B cell (primary cell): Measurements from ENCODE around the gene PLPP7. TPM values are rescaled to one million over a fixed set of nuclear protein-coding genes. Genes with fewer than 3 reads are reported as not detected.

ENCODE experiments used
- ATAC-seq: fragments of 200-7000 bp; cut with Tn5 transposase; one replicate; pipeline ENCODE4 v1.10.0; 2021; ENCODE audit warnings: low read depth, mild to moderate bottlenecking, moderate number of reproducible peaks, moderate library complexity
- CTCF ChIA-PET: fragments of 350-600 bp; sonication (Branson Sonifier 250); formaldehyde crosslinking; loops from one replicate; lab custom pipeline; 2021; ENCODE audit warnings: antibody characterized with exemption, inconsistent platforms; lab: Charles Lee
- POLR2A ChIA-PET: fragments of 350-600 bp; sonication (Branson Sonifier 250); formaldehyde crosslinking; loops from one replicate; lab custom pipeline; 2021; ENCODE audit warnings: antibody characterized with exemption; lab: Charles Lee
- DNase-seq: peaks from one replicate; pipeline ENCODE4 v3.0.0; 2013
- H2AFZ ChIP-seq: 2 replicates; pipeline ENCODE4 v1.6.1; 2012; ENCODE audit warnings: mild to moderate bottlenecking, low read depth, low read length; ENCODE audit not compliant: insufficient read depth, poor library complexity, severe bottlenecking
- H3K27ac ChIP-seq, 2 donors: 1 replicate in 1 of 2; 2 replicates in 1 of 2; pipeline ENCODE4 v1.5.1; 2012 to 2013; ENCODE audit warnings: low read length in 2 of 2, mild to moderate bottlenecking in 2 of 2, moderate library complexity in 1 of 2
- H3K27me3 ChIP-seq, 4 experiments: fragments of 200-600 bp in 1 of 4; sonication (generic) in 1 of 4; replicated peaks in 1 of 4; 1 replicate in 2 of 4; 2 replicates in 2 of 4; pipeline versions ENCODE4 v1.6.1 to v1.7.0; 2013 to 2016; ENCODE audit warnings: low read length in 3 of 4, mild to moderate bottlenecking in 2 of 4, mixed read lengths in 1 of 4, moderate library complexity in 1 of 4; ENCODE audit not compliant: insufficient read depth in 4 of 4, control insufficient read depth in 3 of 4; ENCODE audit errors: control extremely low read depth in 1 of 4
- H3K36me3 ChIP-seq, 2 experiments: replicated peaks in 1 of 2; 1 replicate in 1 of 2; 2 replicates in 1 of 2; pipeline versions ENCODE4 v1.6.1 to v1.7.1; 2013; ENCODE audit warnings: low read length in 1 of 2; ENCODE audit not compliant: insufficient read depth in 2 of 2, control insufficient read depth in 1 of 2; ENCODE audit errors: control extremely low read depth in 1 of 2, extremely low read depth in 1 of 2
- H3K4me1 ChIP-seq, 2 donors: fragments of 200-600 bp in 1 of 2; sonication (generic) in 1 of 2; 1 replicate in 1 of 2; 2 replicates in 1 of 2; pipeline versions ENCODE4 v1.5.1 to v1.6.1; 2013 to 2017; ENCODE audit warnings: low read length in 2 of 2; ENCODE audit not compliant: control insufficient read depth in 2 of 2, insufficient read depth in 2 of 2
- H3K4me2 ChIP-seq: replicated peaks from 2 replicates; pipeline ENCODE3; 2012; ENCODE audit warnings: mild to moderate bottlenecking, low read depth, low read length; ENCODE audit not compliant: poor library complexity, severe bottlenecking
- H3K4me3 ChIP-seq, 5 experiments: fragments of 200-600 bp in 1 of 5; sonication (generic) in 1 of 5; 1 replicate in 3 of 5; 2 replicates in 2 of 5; pipeline versions ENCODE4 v1.5.1 to v1.7.0; 2011 to 2016; ENCODE audit warnings: low read length in 4 of 5, mild to moderate bottlenecking in 4 of 5, low read depth in 2 of 5, control low read depth in 1 of 5, moderate library complexity in 1 of 5; ENCODE audit not compliant: insufficient read depth in 1 of 5; ENCODE audit errors: control extremely low read depth in 1 of 5, extremely low read depth in 1 of 5
- H3K79me2 ChIP-seq: fragments of 200-600 bp; sonication (generic); one replicate; pipeline ENCODE4 v1.6.0; 2016; ENCODE audit warnings: low read length; ENCODE audit not compliant: control insufficient read depth, insufficient read depth
- H3K9ac ChIP-seq: fragments of 200-600 bp; sonication (generic); 2 replicates; pipeline ENCODE4 v1.6.1; 2017; ENCODE audit warnings: mild to moderate bottlenecking, low read length, moderate library complexity
- H3K9me3 ChIP-seq, 3 donors: one replicate each; pipeline versions ENCODE4 v1.6.1 to v1.7.1; 2013; ENCODE audit warnings: low read length in 2 of 3; ENCODE audit not compliant: control insufficient read depth in 2 of 3, insufficient read depth in 1 of 3; ENCODE audit errors: control extremely low read depth in 1 of 3
- H4K20me1 ChIP-seq: 2 replicates; pipeline ENCODE4 v1.6.0; 2012; ENCODE audit warnings: mild to moderate bottlenecking, low read length; ENCODE audit not compliant: insufficient read depth, control insufficient read depth, poor library complexity, severe bottlenecking
- H3K27ac Mint-ChIP-seq: one replicate; pipeline ENCODE4 v1.8.0; 2021; ENCODE audit warnings: mixed read lengths
- H3K27me3 Mint-ChIP-seq: one replicate; pipeline ENCODE4 v1.8.0; 2021; ENCODE audit warnings: mixed read lengths
- H3K4me1 Mint-ChIP-seq: one replicate; pipeline ENCODE4 v1.8.0; 2021; ENCODE audit warnings: mixed read lengths
- H3K4me3 Mint-ChIP-seq: one replicate; pipeline ENCODE4 v1.8.0; 2021; ENCODE audit warnings: mixed read lengths
- H3K9me3 Mint-ChIP-seq: one replicate; pipeline ENCODE4 v1.8.0; 2022; ENCODE audit warnings: mixed read lengths; ENCODE audit not compliant: insufficient read depth
- EZH2 ChIP-seq: IDR thresholded peaks from 2 replicates; pipeline ENCODE4 v1.6.1; 2012; ENCODE audit warnings: borderline replicate concordance, low read depth, mild to moderate bottlenecking, moderate library complexity, low read length; ENCODE audit not compliant: insufficient read depth, poor library complexity, severe bottlenecking
- WGBS: methylation state at CpG from one replicate; pipeline ENCODE4 v1.1.5; 2013; ENCODE audit warnings: missing lambda C conversion rate; ENCODE audit not compliant: insufficient coverage; 5-methylcytosine and 5-hydroxymethylcytosine counted together
- intact Hi-C: fragments of 100-400 bp; cut with micrococcal nuclease; formaldehyde crosslinking; loops from one replicate; pipeline ENCODE4 v1.10.0; 2022
- polyA plus RNA-seq: library from polyadenylated mRNA; depleted of rRNA; stranded (reverse); fragments of >200 nt; gene quantifications from 2 replicates; pipeline ENCODE4 v1.2.3, GENCODE V29; 2012
- total RNA-seq, 2 donors: library from RNA; stranded (reverse); fragments of 120-200 nt in 1 of 2; gene quantifications; 1 replicate in 1 of 2; 2 replicates in 1 of 2; pipeline versions ENCODE4 v1.2.3 to v1.2.4, GENCODE V29; 2013 to 2022
- TF ChIP-seq, protein P1 (sequence below): fragments of 200-600 bp; IDR thresholded peaks from one replicate; pipeline ENCODE4 v1.8.0; 2022; ENCODE audit warnings: antibody characterized with exemption, mild to moderate bottlenecking

Gene PLPP7
- total and polyA plus RNA-seq, 2 donors (not counting 1 experiment from before 2014, with no cell fraction given), result 0.57 to 2.0 TPM

DNA sequence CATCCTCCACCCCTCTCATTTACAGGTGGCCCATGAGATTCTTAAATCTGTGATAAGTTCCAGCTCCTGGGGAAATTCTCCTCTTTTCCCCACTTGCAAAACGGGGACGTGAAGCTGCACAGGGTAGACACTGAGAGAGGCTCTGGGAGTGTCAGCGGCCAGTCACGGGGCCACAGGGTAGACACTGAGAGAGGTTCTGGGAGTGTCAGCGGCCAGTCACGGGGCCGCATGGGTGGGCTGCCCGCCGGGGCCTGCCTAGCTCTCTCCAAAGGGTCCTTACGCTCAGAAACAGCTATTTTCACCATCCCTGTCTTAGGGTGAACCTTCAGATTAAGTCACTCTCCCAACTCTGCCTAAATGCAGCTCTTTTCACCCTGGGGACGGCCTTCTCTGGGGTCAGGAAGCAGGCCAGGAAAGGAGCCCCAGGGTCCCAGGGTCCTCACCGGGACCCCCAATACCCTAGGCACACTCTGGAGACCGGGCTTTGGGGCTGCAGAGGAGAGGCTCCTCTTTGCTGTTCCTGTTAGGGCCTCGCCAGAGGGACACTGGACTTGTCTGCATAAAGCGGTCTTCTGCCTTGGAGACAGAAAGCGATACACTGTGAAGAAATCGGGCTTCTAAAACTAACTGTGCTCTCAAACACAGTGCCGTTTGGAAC is 14.7 kb upstream of the PLPP7 start:
- DNase-seq, result no peak
- peak overlapping the region; percentile 66 to 95 (median 90) for H3K4me3 ChIP-seq
- Mint-ChIP-seq H3K27me3 (no peaks in the 10 kb centered on the region), H3K4me1 (peaks cover 59% of the 10 kb centered on the region), H3K4me3 (peak overlapping the region; percentile 94), H3K9me3 (no peaks in the 10 kb centered on the region), H3K27ac (peak overlapping the region; percentile 97)
- CTCF ChIA-PET, result interaction anchor here (0.7 to 8.9 kb wide), 12 partner anchors 12 to 100 kb away, joined by 3 to 158 read pairs (median 3); partner anchors contain the start of gene PLPP7
- 0% methylated on average over 18 of the region's 18 CpGs for WGBS
- no peaks in the 10 kb centered on the region for H3K9me3 ChIP-seq
- no peak for ATAC-seq
- peaks cover 8% of the 10 kb centered on the region for H4K20me1 ChIP-seq
- TF ChIP-seq, protein P1, sequence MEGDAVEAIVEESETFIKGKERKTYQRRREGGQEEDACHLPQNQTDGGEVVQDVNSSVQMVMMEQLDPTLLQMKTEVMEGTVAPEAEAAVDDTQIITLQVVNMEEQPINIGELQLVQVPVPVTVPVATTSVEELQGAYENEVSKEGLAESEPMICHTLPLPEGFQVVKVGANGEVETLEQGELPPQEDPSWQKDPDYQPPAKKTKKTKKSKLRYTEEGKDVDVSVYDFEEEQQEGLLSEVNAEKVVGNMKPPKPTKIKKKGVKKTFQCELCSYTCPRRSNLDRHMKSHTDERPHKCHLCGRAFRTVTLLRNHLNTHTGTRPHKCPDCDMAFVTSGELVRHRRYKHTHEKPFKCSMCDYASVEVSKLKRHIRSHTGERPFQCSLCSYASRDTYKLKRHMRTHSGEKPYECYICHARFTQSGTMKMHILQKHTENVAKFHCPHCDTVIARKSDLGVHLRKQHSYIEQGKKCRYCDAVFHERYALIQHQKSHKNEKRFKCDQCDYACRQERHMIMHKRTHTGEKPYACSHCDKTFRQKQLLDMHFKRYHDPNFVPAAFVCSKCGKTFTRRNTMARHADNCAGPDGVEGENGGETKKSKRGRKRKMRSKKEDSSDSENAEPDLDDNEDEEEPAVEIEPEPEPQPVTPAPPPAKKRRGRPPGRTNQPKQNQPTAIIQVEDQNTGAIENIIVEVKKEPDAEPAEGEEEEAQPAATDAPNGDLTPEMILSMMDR, result no peak
- TF ChIP-seq EZH2, result no peak
- POLR2A ChIA-PET, result interaction anchor here (1.4 to 8.2 kb wide), 5 partner anchors 8 to 36 kb away, joined by 4 to 199 read pairs (median 5); no protein-coding TSS in a partner anchor
- no peaks in the 10 kb centered on the region for H3K27me3 ChIP-seq
- peaks cover 0 to 2% of the 10 kb centered on the region in 2 experiments for H3K36me3 ChIP-seq
- H3K79me2 ChIP-seq, result peaks cover 65% of the 10 kb centered on the region
- peaks cover 49 to 60% of the 10 kb centered on the region in 2 donors for H3K4me1 ChIP-seq
- peak overlapping the region; percentile 59 for H2AFZ ChIP-seq
- H3K27ac ChIP-seq, result peak overlapping the region; percentile 86 to 91
- peak overlapping the region; percentile 97 for H3K9ac ChIP-seq
- intact Hi-C loops, result loop anchor here (1.0 to 10.0 kb wide), 4 partner anchors 23 to 967 kb away; no protein-coding TSS in a partner anchor
- peak overlapping the region; percentile 77 for H3K4me2 ChIP-seq
